ENCODE data around the gene HYAL1. TPM values are rescaled to one million over a fixed set of nuclear protein-coding genes. Genes with fewer than 3 reads are reported as not detected.

The HYAL1 gene
- total RNA-seq, 2 donors from 2014 or later, result 5.8 to 6.1 TPM

- Histone ChIP-seq H3K27me3 (replicated peaks; ENCODE audit: insufficient read depth) (no peaks in the 10 kb centered on the region), H3K9me3 (no peaks in the 10 kb centered on the region), H3K27ac (peak overlapping the region; percentile 91 to 97), H3K36me3 (peaks cover 4% of the 10 kb centered on the region), H3K4me1 (ENCODE audit: control insufficient read depth in 1 of 2, low read depth in 2 of 2) (peaks cover 26 to 44% of the 10 kb centered on the region in 2 donors), H3K4me3 (peak overlapping the region; percentile 73)
- TF ChIP-seq CTCF (IDR thresholded peaks at IDR 0.05), result no peak
- no peak for DNase-seq (ENCODE audit: low spot score)
- ATAC-seq (ENCODE audit: insufficient number of reproducible peaks, low FRiP score, low read depth), result no peak
Measured at GRCh38 chr3:50319894-50320625, 16.7 kb upstream of the HYAL1 start.

DNA sequence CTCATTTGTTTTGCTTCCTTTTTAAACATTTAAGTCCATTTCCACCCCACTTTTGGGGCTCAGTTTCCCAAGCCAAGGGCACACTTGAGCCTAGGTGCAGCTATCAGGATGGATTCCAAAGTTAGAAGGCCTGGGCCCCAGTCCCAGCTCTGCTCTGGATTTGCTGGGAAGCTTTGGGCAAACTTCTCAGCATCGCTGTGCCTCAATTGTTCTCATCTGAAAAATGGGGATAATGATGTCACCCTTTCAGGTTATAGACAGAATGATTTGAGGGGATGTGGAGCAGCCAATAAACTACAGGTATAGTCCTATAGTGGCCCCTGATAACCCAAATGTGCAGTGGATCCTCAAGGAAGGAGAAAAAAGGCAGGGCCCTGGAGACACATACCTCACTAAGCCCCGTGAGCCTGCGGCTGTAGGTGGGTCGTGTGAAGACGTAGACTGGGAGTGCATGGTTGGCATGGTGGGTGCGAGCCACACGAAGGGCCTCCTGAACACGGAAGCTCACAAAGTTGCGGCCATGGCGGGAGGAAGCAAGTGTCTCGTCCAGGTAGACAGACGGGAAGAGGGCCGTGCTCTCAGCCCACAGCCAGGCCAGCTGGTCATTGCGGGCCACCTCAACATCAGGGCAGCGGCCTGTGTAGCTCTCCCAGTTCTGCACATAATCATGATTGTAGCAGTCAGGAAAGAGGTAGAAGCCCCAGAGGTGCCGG is 16.0 kb upstream of the HYAL1 start:
- Histone ChIP-seq H3K4me3 (peak overlapping the region; percentile 73), H3K36me3 (peaks cover 4% of the 10 kb centered on the region)
- TF ChIP-seq CTCF (IDR thresholded peaks at IDR 0.05), result no peak

DNA sequence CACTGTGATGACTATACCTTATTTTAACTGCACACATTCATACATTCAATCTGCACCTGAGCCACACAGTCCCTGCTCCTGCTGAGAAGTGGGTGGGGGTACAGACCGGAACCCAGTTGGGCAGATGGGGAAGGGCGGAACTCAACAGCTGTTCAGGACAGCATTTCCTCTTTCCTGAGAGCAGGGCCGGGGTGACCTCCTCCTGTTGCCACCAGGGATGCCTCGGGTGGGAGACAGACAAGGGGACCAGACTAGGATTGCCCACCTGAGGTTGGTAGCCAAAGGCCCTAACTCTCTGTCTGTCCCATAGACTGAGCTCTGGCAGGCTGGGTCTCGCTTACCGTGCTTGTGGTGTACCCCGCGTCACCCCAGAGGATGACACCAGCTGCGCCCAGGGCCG is 15.2 kb upstream of the HYAL1 start:
- Histone ChIP-seq H3K36me3 (peaks cover 4% of the 10 kb centered on the region), H3K4me1 (ENCODE audit: control insufficient read depth in 1 of 2, low read depth in 2 of 2) (peaks cover 26 to 39% of the 10 kb centered on the region in 2 donors), H3K9me3 (no peaks in the 10 kb centered on the region), H3K27me3 (replicated peaks; ENCODE audit: insufficient read depth) (no peaks in the 10 kb centered on the region), H3K27ac (no peak overlapping the region), H3K4me3 (no peak overlapping the region)
- ATAC-seq (ENCODE audit: insufficient number of reproducible peaks, low FRiP score, low read depth), result no peak
- DNase-seq (ENCODE audit: low spot score), result no peak
- no peak for TF ChIP-seq CTCF (IDR thresholded peaks at IDR 0.05)

More for the DNA sequence above, 16.0 kb upstream of the HYAL1 start:
- no peak for ATAC-seq (ENCODE audit: insufficient number of reproducible peaks, low FRiP score, low read depth)
- DNase-seq (ENCODE audit: low spot score), result no peak
- no peaks in the 10 kb centered on the region for H3K27me3 ChIP-seq (replicated peaks; ENCODE audit: insufficient read depth)
- no peak overlapping the region for H3K27ac ChIP-seq
- H3K9me3 ChIP-seq, result no peaks in the 10 kb centered on the region
- peaks cover 26 to 44% of the 10 kb centered on the region in 2 donors for H3K4me1 ChIP-seq (ENCODE audit: control insufficient read depth in 1 of 2, low read depth in 2 of 2)

- H3K4me1 ChIP-seq (ENCODE audit: control insufficient read depth in 1 of 2, low read depth in 2 of 2), result peaks cover 26 to 39% of the 10 kb centered on the region in 2 donors
Measured at GRCh38 chr3:50318163-50318562, 14.8 kb upstream of the HYAL1 start.

More at GRCh38 chr3:50318163-50318562, 14.8 kb upstream of the HYAL1 start:
- DNase-seq (ENCODE audit: low spot score), result no peak
- H3K9me3 ChIP-seq, result no peaks in the 10 kb centered on the region
- H3K27me3 ChIP-seq (replicated peaks; ENCODE audit: insufficient read depth), result no peaks in the 10 kb centered on the region
- H3K36me3 ChIP-seq, result peaks cover 4% of the 10 kb centered on the region
- no peak for TF ChIP-seq CTCF (IDR thresholded peaks at IDR 0.05)
- no peak overlapping the region for H3K4me3 ChIP-seq
- no peak overlapping the region for H3K27ac ChIP-seq
- ATAC-seq (ENCODE audit: insufficient number of reproducible peaks, low FRiP score, low read depth), result no peak

Measured in thoracic aorta (tissue), 2 donors.